IMR-90 (cell line): ENCODE results near the gene FEZF2. TPM values are rescaled to one million over a fixed set of nuclear protein-coding genes. Genes with fewer than 3 reads are reported as not detected.

ENCODE experiments used
- ATAC-seq: fragments of 200-7000 bp; cut with Tn5 transposase; 2 replicates; pipeline ENCODE4 v1.9.1; 2020; ENCODE audit warnings: low read depth, mild to moderate bottlenecking, moderate library complexity
- BruUV-seq: library from RNA; stranded (reverse); fragments of 400-500 nt; replicated peaks from 2 replicates; lab custom pipeline; 2021; lab: Mats Ljungman, UMichigan
- CTCF ChIA-PET: fragments of 300-600 bp; formaldehyde crosslinking; extraction: SDS; loops from one replicate; lab custom pipeline; 2021; ENCODE audit warnings: antibody characterized with exemption; lab: Yijun Ruan, JAX
- POLR2A ChIA-PET: fragments of 300-600 bp; sonication (Branson Sonifier 250); formaldehyde crosslinking; loops from one replicate; lab custom pipeline; 2022; ENCODE audit warnings: antibody characterized with exemption; ENCODE audit not compliant: unreplicated experiment; lab: Charles Lee
- DNase-seq: peaks from one replicate; pipeline ENCODE4 v3.0.0; 2013
- H2AFZ ChIP-seq: replicated peaks from 2 replicates; pipeline ENCODE3; 2013; ENCODE audit warnings: low read length, mild to moderate bottlenecking; ENCODE audit not compliant: poor library complexity
- H2AK5ac ChIP-seq: 2 replicates; pipeline ENCODE4 v1.6.1; 2013; ENCODE audit warnings: low read depth, low read length, inconsistent platforms
- H2AK9ac ChIP-seq: replicated peaks from 2 replicates; pipeline ENCODE3; 2013; ENCODE audit warnings: mild to moderate bottlenecking, low read depth, low read length, moderate library complexity; ENCODE audit not compliant: poor library complexity
- H2BK120ac ChIP-seq: 2 replicates; pipeline ENCODE4 v1.6.1; 2013; ENCODE audit warnings: low read depth, low read length, inconsistent platforms
- H2BK15ac ChIP-seq: 3 replicates; pipeline ENCODE4 v1.6.1; 2013; ENCODE audit warnings: low read depth, low read length, inconsistent platforms
- H2BK20ac ChIP-seq: 2 replicates; pipeline ENCODE4 v1.6.1; 2013; ENCODE audit warnings: low read depth, mild to moderate bottlenecking, inconsistent platforms, low read length, moderate library complexity
- H2BK5ac ChIP-seq: 2 replicates; pipeline ENCODE4 v1.6.1; 2013; ENCODE audit warnings: mild to moderate bottlenecking, low read depth, low read length, inconsistent platforms; ENCODE audit not compliant: poor library complexity, severe bottlenecking
- H3K14ac ChIP-seq: replicated peaks from 2 replicates; pipeline ENCODE4 v1.6.1; 2013; ENCODE audit warnings: low read depth, low read length, inconsistent platforms
- H3K18ac ChIP-seq: 2 replicates; pipeline ENCODE4 v1.6.1; 2013; ENCODE audit warnings: low read depth, low read length, control low read depth
- H3K23ac ChIP-seq: 2 replicates; pipeline ENCODE4 v1.6.1; 2013; ENCODE audit warnings: low read depth, low read length, inconsistent platforms
- H3K27ac ChIP-seq: 2 replicates; pipeline ENCODE4 v1.5.1; 2013; ENCODE audit warnings: mild to moderate bottlenecking, control low read depth, low read length; ENCODE audit not compliant: insufficient read depth
- H3K27me3 ChIP-seq: 2 replicates; pipeline ENCODE4 v1.6.1; 2013; ENCODE audit warnings: low read length; ENCODE audit not compliant: control insufficient read depth, insufficient read depth
- H3K36me3 ChIP-seq: 2 replicates; pipeline ENCODE4 v1.6.1; 2013; ENCODE audit warnings: low read length, mixed read lengths; ENCODE audit not compliant: control insufficient read depth, insufficient read depth
- H3K4ac ChIP-seq: 2 replicates; pipeline ENCODE4 v1.6.1; 2013; ENCODE audit warnings: low read depth, low read length, inconsistent platforms
- H3K4me1 ChIP-seq: 2 replicates; pipeline ENCODE4 v1.6.1; 2013; ENCODE audit warnings: low read length, mixed read lengths; ENCODE audit not compliant: control insufficient read depth, insufficient read depth
- H3K4me2 ChIP-seq: 2 replicates; pipeline ENCODE4 v1.6.1; 2013; ENCODE audit warnings: low read depth, mild to moderate bottlenecking, control low read depth, low read length, moderate library complexity
- H3K4me3 ChIP-seq: 2 replicates; pipeline ENCODE4 v1.5.1; 2013; ENCODE audit warnings: low read depth, mild to moderate bottlenecking, control low read depth, low read length, moderate library complexity; ENCODE audit not compliant: insufficient read depth
- H3K56ac ChIP-seq: 2 replicates; pipeline ENCODE4 v1.6.1; 2013; ENCODE audit warnings: low read length, inconsistent platforms; ENCODE audit not compliant: insufficient read depth; ENCODE audit errors: extremely low read depth
- H3K79me1 ChIP-seq, 2 experiments: 2 replicates each; pipeline ENCODE4 v1.6.1; 2013; ENCODE audit warnings: low read length in 2 of 2, inconsistent platforms in 1 of 2, low read depth in 1 of 2
- H3K9ac ChIP-seq: 2 replicates; pipeline ENCODE4 v1.6.1; 2013; ENCODE audit warnings: low read depth, low read length, control low read depth
- H3K9me1 ChIP-seq: 2 replicates; pipeline ENCODE4 v1.6.1; 2013; ENCODE audit warnings: low read length, inconsistent platforms; ENCODE audit not compliant: insufficient read depth
- H3K9me3 ChIP-seq: 2 replicates; pipeline ENCODE4 v1.6.1; 2013; ENCODE audit warnings: low read length; ENCODE audit not compliant: control insufficient read depth, insufficient read depth
- H4K20me1 ChIP-seq: 2 replicates; pipeline ENCODE4 v1.6.1; 2013; ENCODE audit warnings: low read length, inconsistent platforms; ENCODE audit not compliant: insufficient read depth
- H4K5ac ChIP-seq: 2 replicates; pipeline ENCODE4 v1.6.1; 2013; ENCODE audit warnings: mild to moderate bottlenecking, low read depth, low read length, control low read depth
- H4K8ac ChIP-seq, 2 experiments: 2 replicates each; pipeline ENCODE4 v1.6.1; 2013; ENCODE audit warnings: low read depth in 2 of 2, low read length in 2 of 2, control low read depth in 1 of 2, inconsistent platforms in 1 of 2
- H4K91ac ChIP-seq: 2 replicates; pipeline ENCODE4 v1.6.1; 2013; ENCODE audit warnings: low read depth, low read length, inconsistent platforms; ENCODE audit not compliant: insufficient read depth
- CHD1 ChIP-seq: IDR thresholded peaks from 2 replicates; pipeline ENCODE4 v1.6.1; 2012; ENCODE audit warnings: low read depth, low read length, improper control_type of control experiment
- RAD21 ChIP-seq: IDR thresholded peaks from 2 replicates; pipeline ENCODE4 v1.6.1; 2012; ENCODE audit warnings: low read length, improper control_type of control experiment
- SMC3 ChIP-seq: fragments of 150-350 bp; IDR thresholded peaks from 2 replicates; pipeline ENCODE4 v1.6.1; 2016; ENCODE audit warnings: low read depth, mild to moderate bottlenecking, antibody characterized with exemption, low read length, moderate library complexity
- WGBS, 2 experiments: methylation state at CpG; one replicate each; pipeline versions ENCODE4 v1.1.5 to v1.1.7; 2013; ENCODE audit warnings: missing lambda C conversion rate in 2 of 2; ENCODE audit not compliant: insufficient read length in 1 of 2; ENCODE audit errors: extremely low coverage in 2 of 2; 5-methylcytosine and 5-hydroxymethylcytosine counted together
- dilution Hi-C: fragments of 300-500 bp; cut with HindIII; formaldehyde crosslinking; loops from one replicate; pipeline ENCODE4 v1.14.3; 2018; ENCODE audit warnings: low sequenced_read_pairs; ENCODE audit not compliant: unreplicated experiment
- in situ Hi-C: fragments of 300-500 bp; cut with MboI; formaldehyde crosslinking; loops from 3 replicates; pipeline ENCODE4 v1.14.3; 2019; ENCODE audit warnings: low sequenced_read_pairs, inconsistent platforms, mixed read lengths
- intact Hi-C: fragments of 100-400 bp; cut with micrococcal nuclease; formaldehyde crosslinking; loops from 2 replicates; pipeline ENCODE4 v1.10.0; 2022
- polyA plus RNA-seq, 3 experiments: library from polyadenylated mRNA; depleted of rRNA; stranded (reverse); fragments of >200 nt; gene quantifications; 2 replicates each; pipeline ENCODE4 v1.2.3, GENCODE V29; 2012; ENCODE audit warnings: low replicate concordance in 1 of 3
- total RNA-seq: library from RNA; depleted of rRNA; stranded (reverse); fragments of >200 nt; gene quantifications from 2 replicates; pipeline ENCODE4 v1.2.3, GENCODE V29; 2012

Gene FEZF2
- total and polyA plus RNA-seq, 2 of the 4 experiments (the other 2 are of a cell fraction), result not detected

GRCh38 chr3:62414786-62415185 is 41.4 kb upstream of the FEZF2 start:
- Histone ChIP-seq H2BK120ac (no peak overlapping the region), H3K79me1 (no peaks in the 10 kb centered on the region), H3K14ac (no peak overlapping the region), H3K18ac (no peak overlapping the region), H4K20me1 (no peaks in the 10 kb centered on the region), H3K4me1 (no peaks in the 10 kb centered on the region), H3K27ac (no peak overlapping the region), H3K9me1 (no peaks in the 10 kb centered on the region), H4K5ac (no peak overlapping the region), H4K91ac (no peak overlapping the region), H2AFZ (no peak overlapping the region), H3K23ac (no peak overlapping the region), H2AK5ac (no peak overlapping the region), H2BK20ac (no peak overlapping the region), H3K27me3 (peaks cover 1% of the 10 kb centered on the region), H4K8ac (no peak overlapping the region), H3K4me2 (no peak overlapping the region), H3K4me3 (no peak overlapping the region), H2BK5ac (no peak overlapping the region), H2BK15ac (no peak overlapping the region), H3K4ac (no peak overlapping the region), H3K9me3 (no peaks in the 10 kb centered on the region), H3K9ac (no peak overlapping the region), H3K36me3 (no peaks in the 10 kb centered on the region), H3K56ac (no peak overlapping the region), H2AK9ac (no peak overlapping the region)
- TF ChIP-seq SMC3 (no peak), RAD21 (no peak), CHD1 (no peak)
- BruUV-seq, result no TSS peak
- in situ Hi-C loops, result no loop called here
- WGBS, 2 experiments, result 20% methylated on average over 1 of the region's 11 CpGs; no CpG with 5 or more reads in 1 of the 2 experiments
- ChIA-PET POLR2A (no interaction called here), CTCF (no interaction called here)
- dilution Hi-C loops, result no loop called here
- ATAC-seq (no peak), DNase-seq (no peak)
- intact Hi-C loops, result no loop called here
